HepG2 (cell line): ENCODE measurements around the gene SHANK3. TPM values are rescaled to one million over a fixed set of nuclear protein-coding genes. Genes with fewer than 3 reads are reported as not detected.
A peak's percentile ranks its signal among the peaks of the same experiment; 100 is the strongest.

Source experiments
- AKAP8 ChIP-seq: sonication (generic); formaldehyde crosslinking; IDR thresholded peaks from 2 replicates; pipeline ENCODE4 v1.5.1; 2020; ENCODE audit warnings: mild to moderate bottlenecking, missing genetic modification reagents
- CAMTA2 ChIP-seq: sonication (generic); formaldehyde crosslinking; IDR thresholded peaks from 2 replicates; pipeline ENCODE4 v1.4.0; 2020; ENCODE audit warnings: mild to moderate bottlenecking, missing genetic modification reagents, borderline replicate concordance
- FOXO1 ChIP-seq: sonication (generic); formaldehyde crosslinking; IDR thresholded peaks from 2 replicates; pipeline ENCODE4 v1.4.0; 2020; ENCODE audit warnings: missing genetic modification reagents
- HOXA5 ChIP-seq: sonication (generic); formaldehyde crosslinking; IDR thresholded peaks from 2 replicates; pipeline ENCODE4 v1.4.0; 2020; ENCODE audit warnings: missing genetic modification reagents
- MED8 ChIP-seq: sonication (generic); formaldehyde crosslinking; IDR thresholded peaks from 2 replicates; pipeline ENCODE4 v1.8.1; 2023; ENCODE audit warnings: mild to moderate bottlenecking, missing genetic modification reagents; ENCODE audit not compliant: insufficient replicate concordance
- SMAD1 ChIP-seq: sonication (generic); formaldehyde crosslinking; IDR thresholded peaks from 2 replicates; pipeline ENCODE4 v1.4.0; 2020; ENCODE audit warnings: missing genetic modification reagents, low read depth, mild to moderate bottlenecking, borderline replicate concordance
- SMC3 ChIP-seq: IDR thresholded peaks from 2 replicates; pipeline ENCODE4 v1.6.1; 2011; ENCODE audit warnings: low read length, improper control_type of control experiment
- ZBTB3 ChIP-seq: sonication (generic); formaldehyde crosslinking; IDR thresholded peaks from 2 replicates; pipeline ENCODE4 v1.4.0; 2020; ENCODE audit warnings: low read depth, mild to moderate bottlenecking, moderate library complexity, missing genetic modification reagents, borderline replicate concordance
- ZBTB38 ChIP-seq: sonication (generic); formaldehyde crosslinking; IDR thresholded peaks from 2 replicates; pipeline ENCODE4 v1.5.1; 2020; ENCODE audit warnings: mild to moderate bottlenecking, missing genetic modification reagents
- ZNF101 ChIP-seq: sonication (generic); formaldehyde crosslinking; IDR thresholded peaks from 2 replicates; pipeline ENCODE4 v1.4.0; 2020; ENCODE audit warnings: mild to moderate bottlenecking, low read depth, missing genetic modification reagents, borderline replicate concordance
- ZNF230 ChIP-seq: sonication (generic); formaldehyde crosslinking; IDR thresholded peaks from 2 replicates; pipeline ENCODE4 v1.4.0; 2020; ENCODE audit warnings: mild to moderate bottlenecking, missing genetic modification reagents
- ZNF331 ChIP-seq: sonication (generic); formaldehyde crosslinking; IDR thresholded peaks from 2 replicates; pipeline ENCODE4 v1.4.0; 2020; ENCODE audit warnings: missing genetic modification reagents
- ZNF615 ChIP-seq: sonication (generic); formaldehyde crosslinking; IDR thresholded peaks from 2 replicates; pipeline ENCODE4 v1.5.0; 2020; ENCODE audit warnings: mild to moderate bottlenecking, missing genetic modification reagents, borderline replicate concordance
- ZNF652 ChIP-seq: IDR thresholded peaks from 2 replicates; pipeline ENCODE4 v1.6.1; 2016; ENCODE audit warnings: low read depth, borderline replicate concordance
- ZNF773 ChIP-seq: sonication (generic); formaldehyde crosslinking; IDR thresholded peaks from 2 replicates; pipeline ENCODE4 v1.4.0; 2020; ENCODE audit warnings: missing genetic modification reagents, borderline replicate concordance
- polyA plus RNA-seq, 8 experiments: library from polyadenylated mRNA; depleted of rRNA in 3 of 8; stranded (reverse) in 7 of 8; unstranded in 1 of 8; fragments of >200 nt; fragmentation: Illumina TruSeq in 4 of 8; extraction: Trizol in 4 of 8; gene quantifications; 2 replicates each; pipeline versions ENCODE4 v1.2.1 to v1.2.3, GENCODE V29; 2011 to 2016; ENCODE audit warnings: low read depth in 4 of 8, missing spikeins in 1 of 8, mixed read lengths in 1 of 8; ENCODE audit not compliant: insufficient read depth in 1 of 8
- total RNA-seq, 5 experiments: library from RNA; depleted of rRNA; stranded (reverse); fragments of >200 nt; fragmentation: Illumina TruSeq; extraction: Trizol; gene quantifications; 2 replicates each; pipeline ENCODE4 v1.2.3, GENCODE V29; 2016; ENCODE audit warnings: low read depth in 1 of 5
- TF ChIP-seq, protein P1 (sequence below): IDR thresholded peaks from 2 replicates; pipeline ENCODE4 v1.6.1; 2018; ENCODE audit warnings: missing genetic modification reagents, mild to moderate bottlenecking, missing compliant biosample characterization
- TF ChIP-seq, protein P2 (sequence below): sonication (generic); formaldehyde crosslinking; IDR thresholded peaks from 2 replicates; pipeline ENCODE4 v1.5.0; 2020; ENCODE audit warnings: missing genetic modification reagents
- TF ChIP-seq, protein P3 (sequence below): sonication (generic); formaldehyde crosslinking; IDR thresholded peaks from 2 replicates; pipeline ENCODE4 v1.4.0; 2020; ENCODE audit warnings: missing genetic modification reagents, borderline replicate concordance
- TF ChIP-seq, protein P4 (sequence below), 2 experiments: sonication (generic) in 1 of 2; formaldehyde crosslinking in 1 of 2; IDR thresholded peaks; 2 replicates each; pipeline versions ENCODE4 v1.4.0 to v1.6.1; 2018 to 2020; ENCODE audit warnings: missing genetic modification reagents in 2 of 2, borderline replicate concordance in 1 of 2, low read depth in 1 of 2, mild to moderate bottlenecking in 1 of 2, missing biosample characterization in 1 of 2
- TF ChIP-seq, protein P5 (sequence below): sonication (generic); formaldehyde crosslinking; IDR thresholded peaks from 2 replicates; pipeline ENCODE4 v1.5.0; 2020; ENCODE audit warnings: mild to moderate bottlenecking, missing genetic modification reagents

Gene SHANK3
- total and polyA plus RNA-seq, 2 of the 13 experiments (the other 11 are each of a cell fraction or from before 2014, with no cell fraction given): 2.9 to 4.6 TPM

DNA sequence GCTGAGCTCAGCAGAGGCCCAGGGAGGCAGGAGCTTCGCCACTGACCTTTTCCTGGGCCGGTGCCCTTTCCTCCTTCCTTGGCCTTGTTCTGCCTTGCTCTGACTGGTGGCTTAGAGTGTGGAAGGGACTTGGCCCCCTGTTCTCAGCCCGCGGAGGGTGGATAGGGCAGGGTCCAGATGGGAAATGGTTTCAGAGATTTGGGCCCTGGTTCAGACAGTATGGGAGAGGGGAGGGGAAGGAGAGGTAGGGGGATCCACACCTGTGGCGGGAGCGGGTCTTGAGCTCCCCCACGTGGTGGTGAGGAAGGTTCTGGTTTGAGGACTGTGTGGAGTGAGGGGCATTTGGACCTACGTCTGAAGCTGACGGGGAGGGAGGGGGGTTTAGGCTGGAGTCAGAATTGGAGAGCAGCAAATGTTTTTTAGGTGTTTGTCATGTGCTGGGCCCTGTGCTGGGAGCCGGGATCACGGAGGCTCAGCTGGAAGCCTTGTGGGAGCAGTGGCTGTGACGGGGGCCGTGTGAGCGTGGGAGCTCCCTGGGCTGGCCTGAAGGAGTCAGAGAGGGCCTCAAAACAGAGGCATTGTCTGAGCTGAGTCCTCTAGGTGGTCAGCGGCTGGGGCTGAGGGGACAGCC is 27.2 kb downstream of the SHANK3 start (continued):
- TF ChIP-seq, protein P1, sequence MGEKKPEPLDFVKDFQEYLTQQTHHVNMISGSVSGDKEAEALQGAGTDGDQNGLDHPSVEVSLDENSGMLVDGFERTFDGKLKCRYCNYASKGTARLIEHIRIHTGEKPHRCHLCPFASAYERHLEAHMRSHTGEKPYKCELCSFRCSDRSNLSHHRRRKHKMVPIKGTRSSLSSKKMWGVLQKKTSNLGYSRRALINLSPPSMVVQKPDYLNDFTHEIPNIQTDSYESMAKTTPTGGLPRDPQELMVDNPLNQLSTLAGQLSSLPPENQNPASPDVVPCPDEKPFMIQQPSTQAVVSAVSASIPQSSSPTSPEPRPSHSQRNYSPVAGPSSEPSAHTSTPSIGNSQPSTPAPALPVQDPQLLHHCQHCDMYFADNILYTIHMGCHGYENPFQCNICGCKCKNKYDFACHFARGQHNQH: no peak
- TF ChIP-seq ZNF615 (CRISPR knock-in tag): no peak
- TF ChIP-seq CAMTA2 (CRISPR knock-in tag): no peak
- TF ChIP-seq MED8: no peak
- TF ChIP-seq HOXA5 (CRISPR knock-in tag): 0 out of 2 replicates have a peak, but pooled peaks have one; percentile 72
- TF ChIP-seq SMC3: peak; percentile 50
- TF ChIP-seq, protein P2, sequence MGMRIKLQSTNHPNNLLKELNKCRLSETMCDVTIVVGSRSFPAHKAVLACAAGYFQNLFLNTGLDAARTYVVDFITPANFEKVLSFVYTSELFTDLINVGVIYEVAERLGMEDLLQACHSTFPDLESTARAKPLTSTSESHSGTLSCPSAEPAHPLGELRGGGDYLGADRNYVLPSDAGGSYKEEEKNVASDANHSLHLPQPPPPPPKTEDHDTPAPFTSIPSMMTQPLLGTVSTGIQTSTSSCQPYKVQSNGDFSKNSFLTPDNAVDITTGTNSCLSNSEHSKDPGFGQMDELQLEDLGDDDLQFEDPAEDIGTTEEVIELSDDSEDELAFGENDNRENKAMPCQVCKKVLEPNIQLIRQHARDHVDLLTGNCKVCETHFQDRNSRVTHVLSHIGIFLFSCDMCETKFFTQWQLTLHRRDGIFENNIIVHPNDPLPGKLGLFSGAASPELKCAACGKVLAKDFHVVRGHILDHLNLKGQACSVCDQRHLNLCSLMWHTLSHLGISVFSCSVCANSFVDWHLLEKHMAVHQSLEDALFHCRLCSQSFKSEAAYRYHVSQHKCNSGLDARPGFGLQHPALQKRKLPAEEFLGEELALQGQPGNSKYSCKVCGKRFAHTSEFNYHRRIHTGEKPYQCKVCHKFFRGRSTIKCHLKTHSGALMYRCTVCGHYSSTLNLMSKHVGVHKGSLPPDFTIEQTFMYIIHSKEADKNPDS: peak; percentile 69; the same call in 1 of the 2 replicates
- TF ChIP-seq ZBTB38: peak; percentile 22; the same call in 1 of the 2 replicates
- TF ChIP-seq ZNF773 (CRISPR knock-in tag): no peak
- TF ChIP-seq ZNF101: no peak
- no peak for TF ChIP-seq SMAD1 (CRISPR knock-in tag)
- no peak for TF ChIP-seq ZBTB3
- TF ChIP-seq, protein P3, sequence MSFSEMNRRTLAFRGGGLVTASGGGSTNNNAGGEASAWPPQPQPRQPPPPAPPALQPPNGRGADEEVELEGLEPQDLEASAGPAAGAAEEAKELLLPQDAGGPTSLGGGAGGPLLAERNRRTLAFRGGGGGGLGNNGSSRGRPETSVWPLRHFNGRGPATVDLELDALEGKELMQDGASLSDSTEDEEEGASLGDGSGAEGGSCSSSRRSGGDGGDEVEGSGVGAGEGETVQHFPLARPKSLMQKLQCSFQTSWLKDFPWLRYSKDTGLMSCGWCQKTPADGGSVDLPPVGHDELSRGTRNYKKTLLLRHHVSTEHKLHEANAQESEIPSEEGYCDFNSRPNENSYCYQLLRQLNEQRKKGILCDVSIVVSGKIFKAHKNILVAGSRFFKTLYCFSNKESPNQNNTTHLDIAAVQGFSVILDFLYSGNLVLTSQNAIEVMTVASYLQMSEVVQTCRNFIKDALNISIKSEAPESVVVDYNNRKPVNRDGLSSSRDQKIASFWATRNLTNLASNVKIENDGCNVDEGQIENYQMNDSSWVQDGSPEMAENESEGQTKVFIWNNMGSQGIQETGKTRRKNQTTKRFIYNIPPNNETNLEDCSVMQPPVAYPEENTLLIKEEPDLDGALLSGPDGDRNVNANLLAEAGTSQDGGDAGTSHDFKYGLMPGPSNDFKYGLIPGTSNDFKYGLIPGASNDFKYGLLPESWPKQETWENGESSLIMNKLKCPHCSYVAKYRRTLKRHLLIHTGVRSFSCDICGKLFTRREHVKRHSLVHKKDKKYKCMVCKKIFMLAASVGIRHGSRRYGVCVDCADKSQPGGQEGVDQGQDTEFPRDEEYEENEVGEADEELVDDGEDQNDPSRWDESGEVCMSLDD (CRISPR knock-in tag): no peak
- TF ChIP-seq, protein P4, sequence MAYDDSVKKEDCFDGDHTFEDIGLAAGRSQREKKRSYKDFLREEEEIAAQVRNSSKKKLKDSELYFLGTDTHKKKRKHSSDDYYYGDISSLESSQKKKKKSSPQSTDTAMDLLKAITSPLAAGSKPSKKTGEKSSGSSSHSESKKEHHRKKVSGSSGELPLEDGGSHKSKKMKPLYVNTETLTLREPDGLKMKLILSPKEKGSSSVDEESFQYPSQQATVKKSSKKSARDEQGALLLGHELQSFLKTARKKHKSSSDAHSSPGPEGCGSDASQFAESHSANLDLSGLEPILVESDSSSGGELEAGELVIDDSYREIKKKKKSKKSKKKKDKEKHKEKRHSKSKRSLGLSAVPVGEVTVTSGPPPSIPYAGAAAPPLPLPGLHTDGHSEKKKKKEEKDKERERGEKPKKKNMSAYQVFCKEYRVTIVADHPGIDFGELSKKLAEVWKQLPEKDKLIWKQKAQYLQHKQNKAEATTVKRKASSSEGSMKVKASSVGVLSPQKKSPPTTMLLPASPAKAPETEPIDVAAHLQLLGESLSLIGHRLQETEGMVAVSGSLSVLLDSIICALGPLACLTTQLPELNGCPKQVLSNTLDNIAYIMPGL (CRISPR knock-in tag; IDR thresholded peaks at IDR 0.05; ENCODE audit: borderline replicate concordance in 1 of 2, low read depth in 1 of 2): peak; percentile 39 to 59; a peak in 3 of 4 replicates
- 0 out of 2 replicates have a peak, but pooled peaks have one; percentile 5 for TF ChIP-seq ZNF230 (CRISPR knock-in tag)
- peak; percentile 88 for TF ChIP-seq AKAP8 (CRISPR knock-in tag)
- no peak for TF ChIP-seq ZNF652
- no peak for TF ChIP-seq FOXO1
- TF ChIP-seq ZNF331 (CRISPR knock-in tag): no peak
- TF ChIP-seq, protein P5, sequence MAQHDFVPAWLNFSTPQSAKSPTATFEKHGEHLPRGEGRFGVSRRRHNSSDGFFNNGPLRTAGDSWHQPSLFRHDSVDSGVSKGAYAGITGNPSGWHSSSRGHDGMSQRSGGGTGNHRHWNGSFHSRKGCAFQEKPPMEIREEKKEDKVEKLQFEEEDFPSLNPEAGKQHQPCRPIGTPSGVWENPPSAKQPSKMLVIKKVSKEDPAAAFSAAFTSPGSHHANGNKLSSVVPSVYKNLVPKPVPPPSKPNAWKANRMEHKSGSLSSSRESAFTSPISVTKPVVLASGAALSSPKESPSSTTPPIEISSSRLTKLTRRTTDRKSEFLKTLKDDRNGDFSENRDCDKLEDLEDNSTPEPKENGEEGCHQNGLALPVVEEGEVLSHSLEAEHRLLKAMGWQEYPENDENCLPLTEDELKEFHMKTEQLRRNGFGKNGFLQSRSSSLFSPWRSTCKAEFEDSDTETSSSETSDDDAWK (CRISPR knock-in tag): no peak
